Smooth muscle cell (in vitro differentiated cells): ENCODE results near the gene SPTBN1. TPM values are rescaled to one million over a fixed set of nuclear protein-coding genes. Genes with fewer than 3 reads are reported as not detected.
A peak's percentile ranks its signal among the peaks of the same experiment; 100 is the strongest.

ENCODE experiments used
- DNase-seq: peaks from one replicate; lab custom pipeline; 2025; ENCODE audit not compliant: unreplicated experiment; lab: John Stamatoyannopoulos, UW
- H2AFZ ChIP-seq: fragments of 200-600 bp; sonication (generic); 2 replicates; pipeline ENCODE4 v1.6.0; 2016; ENCODE audit warnings: antibody characterized with exemption, low read depth, mild to moderate bottlenecking
- H3F3A ChIP-seq: fragments of 200-600 bp; sonication (generic); 2 replicates; pipeline ENCODE4 v1.6.0; 2017; ENCODE audit warnings: antibody characterized with exemption, low read depth
- H3K27ac ChIP-seq: fragments of 200-600 bp; sonication (generic); 2 replicates; pipeline ENCODE4 v1.5.1; 2016; ENCODE audit warnings: low read depth, mild to moderate bottlenecking
- H3K27me3 ChIP-seq: fragments of 200-600 bp; sonication (generic); 2 replicates; pipeline ENCODE4 v1.6.1; 2016; ENCODE audit warnings: low read depth, mild to moderate bottlenecking
- H3K36me3 ChIP-seq: fragments of 200-600 bp; sonication (generic); 2 replicates; pipeline ENCODE4 v1.5.1; 2016; ENCODE audit warnings: low read depth
- H3K4me1 ChIP-seq: fragments of 200-600 bp; sonication (generic); 2 replicates; pipeline ENCODE4 v1.5.1; 2016; ENCODE audit warnings: low read depth
- H3K4me2 ChIP-seq: fragments of 200-600 bp; sonication (generic); 2 replicates; pipeline ENCODE4 v1.6.0; 2016; ENCODE audit warnings: mild to moderate bottlenecking
- H3K4me3 ChIP-seq: fragments of 200-600 bp; sonication (generic); 2 replicates; pipeline ENCODE4 v1.5.1; 2016; ENCODE audit warnings: mild to moderate bottlenecking
- H3K79me2 ChIP-seq: fragments of 200-600 bp; sonication (generic); 2 replicates; pipeline ENCODE4 v1.6.0; 2016; ENCODE audit warnings: low read depth, mild to moderate bottlenecking
- H3K9ac ChIP-seq: fragments of 200-600 bp; sonication (generic); 2 replicates; pipeline ENCODE4 v1.6.0; 2016; ENCODE audit warnings: low read depth
- H3K9me3 ChIP-seq: fragments of 200-600 bp; sonication (generic); replicated peaks from 2 replicates; pipeline ENCODE4 v1.5.1; 2016; ENCODE audit warnings: low read depth
- H4K20me1 ChIP-seq: fragments of 200-600 bp; sonication (generic); 2 replicates; pipeline ENCODE4 v1.6.0; 2016; ENCODE audit warnings: low read depth
- WGBS: methylation state at CpG from one replicate; pipeline ENCODE4 v1.1.7; 2016; ENCODE audit warnings: low lambda C conversion rate; 5-methylcytosine and 5-hydroxymethylcytosine counted together
- polyA plus RNA-seq: library from polyadenylated mRNA; unstranded; fragments of >200 nt; fragmentation: Nextera tagmentation; extraction: Ambion mirVana; gene quantifications from 2 replicates; pipeline ENCODE4 v1.2.1, GENCODE V29; 2016
- total RNA-seq: library from RNA; depleted of rRNA; stranded (reverse); fragments of >200 nt; gene quantifications from 2 replicates; pipeline ENCODE4 v1.2.3, GENCODE V29; 2014
- TF ChIP-seq, protein P1 (sequence below): fragments of 200-600 bp; sonication (generic); IDR thresholded peaks from 2 replicates; pipeline ENCODE4 v1.5.1; 2017; ENCODE audit warnings: borderline replicate concordance, mild to moderate bottlenecking, antibody characterized with exemption; ENCODE audit not compliant: insufficient read depth, poor library complexity, severe bottlenecking

The SPTBN1 gene
- total and polyA plus RNA-seq, 2 experiments from 2014 or later: 78.7 to 186 TPM

DNA sequence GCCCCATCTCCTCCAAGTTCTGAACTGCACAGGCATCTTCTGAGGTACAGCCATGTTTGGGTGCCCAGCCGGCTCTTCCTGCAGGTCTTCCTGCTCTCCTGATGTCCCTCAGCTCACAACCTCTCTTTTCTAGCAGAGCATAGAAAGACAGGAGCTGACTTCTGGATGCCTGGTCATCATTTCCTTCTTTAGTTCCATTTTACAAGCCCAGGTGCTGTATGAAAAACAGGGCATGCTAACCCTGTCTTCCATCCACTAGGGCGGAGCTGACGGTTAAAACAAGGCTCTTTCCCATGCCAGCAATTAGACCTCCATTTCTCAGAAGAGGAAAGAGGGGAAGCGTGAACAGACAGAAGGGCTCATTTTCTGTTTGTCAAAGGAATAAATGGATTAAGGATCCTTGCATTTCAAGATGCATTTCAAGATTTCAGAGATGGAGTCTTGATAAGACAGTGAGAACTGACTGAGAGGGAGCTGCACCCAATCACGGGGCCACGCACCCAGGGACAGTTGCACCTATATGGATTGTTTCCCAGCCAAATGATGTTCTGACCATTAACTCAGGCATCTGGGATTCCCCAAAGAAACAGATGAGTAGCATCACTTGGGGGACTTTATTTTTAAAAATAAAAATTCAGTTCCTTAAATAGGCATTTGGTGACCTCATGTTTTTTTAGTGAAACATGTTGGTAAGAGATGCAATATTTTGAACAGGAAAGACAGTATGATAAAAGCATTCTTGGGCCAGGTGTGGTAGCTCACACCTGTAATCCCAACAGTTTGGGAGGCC lies 221.5 kb downstream of the SPTBN1 start:
- Histone ChIP-seq H3K27ac (no peak overlapping the region), H3K79me2 (no peaks in the 10 kb centered on the region), H4K20me1 (no peaks in the 10 kb centered on the region), H3F3A (peaks cover 5% of the 10 kb centered on the region), H3K36me3 (no peaks in the 10 kb centered on the region), H3K4me2 (no peak overlapping the region), H3K4me3 (no peak overlapping the region), H3K27me3 (no peaks in the 10 kb centered on the region), H2AFZ (no peak overlapping the region), H3K9ac (no peak overlapping the region), H3K9me3 (no peaks in the 10 kb centered on the region), H3K4me1 (no peaks in the 10 kb centered on the region)
- WGBS: 97% methylated on average over 6 of the region's 6 CpGs
- TF ChIP-seq, protein P1, sequence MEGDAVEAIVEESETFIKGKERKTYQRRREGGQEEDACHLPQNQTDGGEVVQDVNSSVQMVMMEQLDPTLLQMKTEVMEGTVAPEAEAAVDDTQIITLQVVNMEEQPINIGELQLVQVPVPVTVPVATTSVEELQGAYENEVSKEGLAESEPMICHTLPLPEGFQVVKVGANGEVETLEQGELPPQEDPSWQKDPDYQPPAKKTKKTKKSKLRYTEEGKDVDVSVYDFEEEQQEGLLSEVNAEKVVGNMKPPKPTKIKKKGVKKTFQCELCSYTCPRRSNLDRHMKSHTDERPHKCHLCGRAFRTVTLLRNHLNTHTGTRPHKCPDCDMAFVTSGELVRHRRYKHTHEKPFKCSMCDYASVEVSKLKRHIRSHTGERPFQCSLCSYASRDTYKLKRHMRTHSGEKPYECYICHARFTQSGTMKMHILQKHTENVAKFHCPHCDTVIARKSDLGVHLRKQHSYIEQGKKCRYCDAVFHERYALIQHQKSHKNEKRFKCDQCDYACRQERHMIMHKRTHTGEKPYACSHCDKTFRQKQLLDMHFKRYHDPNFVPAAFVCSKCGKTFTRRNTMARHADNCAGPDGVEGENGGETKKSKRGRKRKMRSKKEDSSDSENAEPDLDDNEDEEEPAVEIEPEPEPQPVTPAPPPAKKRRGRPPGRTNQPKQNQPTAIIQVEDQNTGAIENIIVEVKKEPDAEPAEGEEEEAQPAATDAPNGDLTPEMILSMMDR: no peak
- DNase-seq: no peak

DNA sequence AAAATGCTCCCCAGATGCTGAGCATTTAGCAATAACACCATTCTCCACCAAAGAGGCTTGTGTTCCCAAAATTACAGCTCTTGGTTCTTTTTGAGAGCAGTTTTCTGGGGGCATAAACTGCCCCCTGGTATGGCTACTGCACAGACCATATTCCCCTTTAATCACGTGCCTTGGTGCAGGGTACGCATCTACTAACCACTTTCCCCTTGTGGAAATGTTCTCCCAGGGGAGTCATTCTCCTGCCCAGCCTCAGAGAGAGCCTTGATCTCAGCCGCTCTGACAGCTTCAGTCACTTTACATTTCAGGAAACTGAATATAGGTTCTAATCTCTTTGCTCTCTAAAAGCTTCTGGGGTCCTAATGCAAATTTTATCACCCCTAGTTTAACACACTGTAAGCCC lies 222.6 kb downstream of the SPTBN1 start:
- TF ChIP-seq, protein P1: no peak
- no peak overlapping the region for H3K9ac ChIP-seq
- no peaks in the 10 kb centered on the region for H3K9me3 ChIP-seq
- H3F3A ChIP-seq: peaks cover 5% of the 10 kb centered on the region
- H3K36me3 ChIP-seq: no peaks in the 10 kb centered on the region
- H3K27ac ChIP-seq: no peak overlapping the region
- 77% methylated on average over 3 of the region's 3 CpGs for WGBS
- H3K4me3 ChIP-seq: no peak overlapping the region
- H3K27me3 ChIP-seq: no peaks in the 10 kb centered on the region
- DNase-seq: no peak
- H3K79me2 ChIP-seq: no peaks in the 10 kb centered on the region
- no peaks in the 10 kb centered on the region for H4K20me1 ChIP-seq
- no peak overlapping the region for H2AFZ ChIP-seq
- no peaks in the 10 kb centered on the region for H3K4me1 ChIP-seq
- no peak overlapping the region for H3K4me2 ChIP-seq

DNA sequence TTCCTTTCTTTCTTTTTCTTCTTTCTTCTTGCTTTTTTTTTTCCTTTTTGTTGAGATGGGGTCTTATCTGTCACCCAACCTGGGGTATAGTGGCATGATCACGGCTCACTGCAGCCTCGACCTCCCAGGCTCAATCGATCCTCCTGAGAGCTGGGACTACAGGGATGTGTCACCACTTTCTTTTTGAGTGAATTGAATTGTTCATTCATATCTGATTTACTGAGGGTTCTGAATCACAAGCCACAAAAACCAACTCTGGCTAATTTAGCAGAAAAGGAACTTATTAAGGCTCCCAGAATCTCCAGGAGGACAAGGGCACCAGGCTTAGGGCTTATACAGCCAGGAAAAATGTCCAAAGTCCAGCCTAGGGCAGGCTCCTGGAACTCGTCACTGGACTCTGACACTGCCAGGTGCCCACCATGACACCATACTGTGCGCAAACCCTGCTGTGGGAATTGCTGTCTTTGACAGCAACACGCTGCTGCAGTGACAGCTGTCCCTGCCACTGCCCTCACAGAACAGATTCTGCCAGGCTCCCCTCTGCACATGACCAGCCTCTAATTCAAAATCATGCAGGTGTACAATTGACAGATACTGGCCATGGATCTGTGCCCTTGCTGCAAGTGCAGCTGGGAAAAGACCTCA lies 224.4 kb downstream of the SPTBN1 start:
- H3K9ac ChIP-seq: no peak overlapping the region
- no peak for DNase-seq
- no peaks in the 10 kb centered on the region for H3K79me2 ChIP-seq
- no peaks in the 10 kb centered on the region for H3K9me3 ChIP-seq
- H3K27me3 ChIP-seq: no peaks in the 10 kb centered on the region
- H3K4me2 ChIP-seq: peak overlapping the region; percentile 43
- TF ChIP-seq, protein P1: no peak
- H4K20me1 ChIP-seq: no peaks in the 10 kb centered on the region
- H3F3A ChIP-seq: peaks cover 5% of the 10 kb centered on the region
- no peak overlapping the region for H2AFZ ChIP-seq
- H3K4me1 ChIP-seq: no peaks in the 10 kb centered on the region
- H3K4me3 ChIP-seq: no peak overlapping the region
- no peak overlapping the region for H3K27ac ChIP-seq
- no peaks in the 10 kb centered on the region for H3K36me3 ChIP-seq
- 56% methylated on average over 6 of the region's 6 CpGs for WGBS

DNA sequence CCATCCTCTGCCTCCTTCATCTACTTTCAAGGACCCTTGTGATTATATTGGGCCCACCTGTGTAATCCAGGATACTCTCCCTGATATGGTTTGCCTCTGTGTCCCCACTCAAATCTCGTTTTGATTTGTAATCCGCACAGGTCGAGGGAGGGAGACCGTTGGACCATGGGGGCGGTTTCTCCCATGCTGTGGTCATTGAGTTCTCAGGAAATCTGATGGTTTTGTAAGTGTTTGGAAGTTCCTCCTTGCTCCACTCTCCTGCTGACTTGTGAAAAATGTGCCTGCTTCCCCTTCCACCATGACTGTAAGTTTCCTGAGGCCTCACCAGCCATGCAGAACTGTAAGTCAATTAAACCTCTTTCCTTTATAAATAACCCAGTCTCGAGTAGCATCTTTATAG lies 225.3 kb downstream of the SPTBN1 start:
- WGBS: 86% methylated on average over 6 of the region's 6 CpGs
- no peak overlapping the region for H2AFZ ChIP-seq

More for the DNA sequence above, 225.3 kb downstream of the SPTBN1 start:
- no peaks in the 10 kb centered on the region for H4K20me1 ChIP-seq
- no peak overlapping the region for H3K4me2 ChIP-seq
- no peak overlapping the region for H3K9ac ChIP-seq
- H3K9me3 ChIP-seq: no peaks in the 10 kb centered on the region
- H3K79me2 ChIP-seq: no peaks in the 10 kb centered on the region
- peaks cover 3% of the 10 kb centered on the region for H3F3A ChIP-seq
- H3K4me1 ChIP-seq: no peaks in the 10 kb centered on the region
- no peak overlapping the region for H3K27ac ChIP-seq
- H3K36me3 ChIP-seq: no peaks in the 10 kb centered on the region
- H3K27me3 ChIP-seq: no peaks in the 10 kb centered on the region
- TF ChIP-seq, protein P1: no peak
- no peak overlapping the region for H3K4me3 ChIP-seq
- DNase-seq: no peak
